OCI-LY1 (cell line): ENCODE measurements around the gene RBM15B.

Experiments
- H2AFZ ChIP-seq: fragments of 200-600 bp; sonication (generic), shearing (Covaris generic); 2 replicates; pipeline ENCODE4 v1.6.0; 2014; ENCODE audit warnings: antibody characterized with exemption, mild to moderate bottlenecking, low read length
- H3F3A ChIP-seq: fragments of 200-600 bp; sonication (generic), shearing (Covaris generic); 2 replicates; pipeline ENCODE4 v1.6.0; 2014; ENCODE audit warnings: mild to moderate bottlenecking, antibody characterized with exemption, low read length, moderate library complexity; ENCODE audit not compliant: insufficient read depth
- H3K27ac ChIP-seq: fragments of 200-600 bp; sonication (generic); 2 replicates; pipeline ENCODE4 v1.5.1; 2014; ENCODE audit warnings: low read length, mixed run types, mild to moderate bottlenecking, low read depth; ENCODE audit not compliant: poor library complexity, severe bottlenecking
- H3K27me3 ChIP-seq: fragments of 200-600 bp; sonication (generic); 2 replicates; pipeline ENCODE4 v1.6.0; 2014; ENCODE audit warnings: antibody characterized with exemption, mild to moderate bottlenecking, low read length, moderate library complexity; ENCODE audit not compliant: insufficient read depth
- H3K36me3 ChIP-seq: fragments of 200-600 bp; sonication (generic); 2 replicates; pipeline ENCODE4 v1.6.1; 2014; ENCODE audit warnings: mild to moderate bottlenecking, antibody characterized with exemption, low read length, moderate library complexity, mixed read lengths; ENCODE audit not compliant: insufficient read depth
- H3K4me1 ChIP-seq: fragments of 200-600 bp; sonication (generic); 2 replicates; pipeline ENCODE4 v1.5.1; 2014; ENCODE audit warnings: mild to moderate bottlenecking, low read length, moderate library complexity; ENCODE audit not compliant: insufficient read depth, severe bottlenecking
- H3K4me2 ChIP-seq: fragments of 200-600 bp; sonication (generic), shearing (Covaris generic); 2 replicates; pipeline ENCODE4 v1.6.1; 2014; ENCODE audit warnings: low read length
- H3K4me3 ChIP-seq: fragments of 200-600 bp; sonication (generic); 2 replicates; pipeline ENCODE4 v1.5.1; 2014; ENCODE audit warnings: low read length, low read depth, mild to moderate bottlenecking, mixed read lengths; ENCODE audit not compliant: poor library complexity, severe bottlenecking
- H3K79me2 ChIP-seq: fragments of 200-600 bp; shearing (Covaris generic); 2 replicates; pipeline ENCODE4 v1.6.1; 2016; ENCODE audit warnings: mixed run types, low read length, mixed read lengths; ENCODE audit not compliant: insufficient read depth
- H3K9ac ChIP-seq: fragments of 200-600 bp; sonication (generic), shearing (Covaris generic); 2 replicates; pipeline ENCODE4 v1.6.1; 2014; ENCODE audit warnings: mild to moderate bottlenecking, low read length, mixed read lengths
- H3K9me2 ChIP-seq: fragments of 200-600 bp; sonication (generic), shearing (Covaris generic); 2 replicates; pipeline ENCODE4 v1.6.1; 2014; ENCODE audit warnings: low read depth, mild to moderate bottlenecking, low read length, mixed read lengths
- H3K9me3 ChIP-seq: fragments of 200-600 bp; shearing (Covaris generic); 2 replicates; pipeline ENCODE4 v1.6.1; 2014; ENCODE audit warnings: low read length, mixed read lengths
- H4K20me1 ChIP-seq: fragments of 200-600 bp; sonication (generic), shearing (Covaris generic); 2 replicates; pipeline ENCODE4 v1.6.0; 2016; ENCODE audit warnings: mild to moderate bottlenecking, low read length; ENCODE audit not compliant: insufficient read depth
- EZH2 ChIP-seq: fragments of 200-600 bp; sonication (generic), shearing (Covaris generic); IDR thresholded peaks from 2 replicates; pipeline ENCODE4 v1.8.0; 2017; ENCODE audit warnings: borderline replicate concordance, mixed run types, mild to moderate bottlenecking, antibody characterized with exemption, low read length, moderate library complexity, mixed read lengths
- TF ChIP-seq, protein P1 (sequence below): fragments of 200-600 bp; sonication (generic), shearing (Covaris generic); IDR thresholded peaks from 2 replicates; pipeline ENCODE4 v1.5.1; 2017; ENCODE audit warnings: mild to moderate bottlenecking, antibody characterized with exemption, low read length, moderate library complexity, mixed read lengths

The RBM15B gene

DNA sequence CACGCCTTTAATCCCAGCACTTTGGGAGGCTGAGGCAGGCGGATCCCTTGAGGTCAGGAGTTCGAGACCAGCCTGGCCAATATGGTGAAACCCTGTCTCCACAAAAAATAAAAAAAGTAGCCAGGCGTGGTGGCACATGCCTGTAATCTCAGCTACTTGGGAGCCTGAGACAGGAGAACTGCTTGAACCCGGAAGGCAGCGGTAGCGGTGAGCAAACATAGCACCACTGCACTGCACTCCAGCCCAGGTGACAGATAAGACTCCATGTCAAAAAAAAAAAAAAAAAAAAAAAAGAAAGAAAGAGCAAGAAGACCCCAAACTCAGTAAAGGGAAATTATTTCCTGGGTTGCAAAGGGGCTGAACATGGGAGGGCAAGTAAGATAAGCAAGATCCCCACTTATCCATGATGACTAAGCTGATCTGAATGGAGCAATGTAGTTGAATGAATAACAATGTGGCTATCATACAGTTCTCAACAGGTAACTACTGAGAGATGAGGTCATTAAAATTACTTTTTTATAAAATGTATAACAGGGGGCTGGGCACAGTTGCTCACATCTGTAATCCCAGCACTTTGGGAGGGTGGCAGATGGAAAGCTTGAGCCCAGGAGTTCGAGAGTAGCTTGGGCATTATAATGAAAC is 46.0 kb downstream of the RBM15B start:
- no peaks in the 10 kb centered on the region for H3F3A ChIP-seq
- no peaks in the 10 kb centered on the region for H3K4me1 ChIP-seq
- no peak overlapping the region for H3K27ac ChIP-seq
- no peaks in the 10 kb centered on the region for H3K9me3 ChIP-seq
- H3K27me3 ChIP-seq = no peaks in the 10 kb centered on the region
- no peaks in the 10 kb centered on the region for H3K79me2 ChIP-seq
- no peak overlapping the region for H3K4me3 ChIP-seq
- H4K20me1 ChIP-seq = no peaks in the 10 kb centered on the region
- no peak overlapping the region for H2AFZ ChIP-seq
- H3K36me3 ChIP-seq = peaks cover 61% of the 10 kb centered on the region
- no peak overlapping the region for H3K9ac ChIP-seq
- H3K4me2 ChIP-seq = no peak overlapping the region
- H3K9me2 ChIP-seq = no peaks in the 10 kb centered on the region
- TF ChIP-seq, protein P1, sequence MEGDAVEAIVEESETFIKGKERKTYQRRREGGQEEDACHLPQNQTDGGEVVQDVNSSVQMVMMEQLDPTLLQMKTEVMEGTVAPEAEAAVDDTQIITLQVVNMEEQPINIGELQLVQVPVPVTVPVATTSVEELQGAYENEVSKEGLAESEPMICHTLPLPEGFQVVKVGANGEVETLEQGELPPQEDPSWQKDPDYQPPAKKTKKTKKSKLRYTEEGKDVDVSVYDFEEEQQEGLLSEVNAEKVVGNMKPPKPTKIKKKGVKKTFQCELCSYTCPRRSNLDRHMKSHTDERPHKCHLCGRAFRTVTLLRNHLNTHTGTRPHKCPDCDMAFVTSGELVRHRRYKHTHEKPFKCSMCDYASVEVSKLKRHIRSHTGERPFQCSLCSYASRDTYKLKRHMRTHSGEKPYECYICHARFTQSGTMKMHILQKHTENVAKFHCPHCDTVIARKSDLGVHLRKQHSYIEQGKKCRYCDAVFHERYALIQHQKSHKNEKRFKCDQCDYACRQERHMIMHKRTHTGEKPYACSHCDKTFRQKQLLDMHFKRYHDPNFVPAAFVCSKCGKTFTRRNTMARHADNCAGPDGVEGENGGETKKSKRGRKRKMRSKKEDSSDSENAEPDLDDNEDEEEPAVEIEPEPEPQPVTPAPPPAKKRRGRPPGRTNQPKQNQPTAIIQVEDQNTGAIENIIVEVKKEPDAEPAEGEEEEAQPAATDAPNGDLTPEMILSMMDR = no peak
- TF ChIP-seq EZH2 = no peak

DNA sequence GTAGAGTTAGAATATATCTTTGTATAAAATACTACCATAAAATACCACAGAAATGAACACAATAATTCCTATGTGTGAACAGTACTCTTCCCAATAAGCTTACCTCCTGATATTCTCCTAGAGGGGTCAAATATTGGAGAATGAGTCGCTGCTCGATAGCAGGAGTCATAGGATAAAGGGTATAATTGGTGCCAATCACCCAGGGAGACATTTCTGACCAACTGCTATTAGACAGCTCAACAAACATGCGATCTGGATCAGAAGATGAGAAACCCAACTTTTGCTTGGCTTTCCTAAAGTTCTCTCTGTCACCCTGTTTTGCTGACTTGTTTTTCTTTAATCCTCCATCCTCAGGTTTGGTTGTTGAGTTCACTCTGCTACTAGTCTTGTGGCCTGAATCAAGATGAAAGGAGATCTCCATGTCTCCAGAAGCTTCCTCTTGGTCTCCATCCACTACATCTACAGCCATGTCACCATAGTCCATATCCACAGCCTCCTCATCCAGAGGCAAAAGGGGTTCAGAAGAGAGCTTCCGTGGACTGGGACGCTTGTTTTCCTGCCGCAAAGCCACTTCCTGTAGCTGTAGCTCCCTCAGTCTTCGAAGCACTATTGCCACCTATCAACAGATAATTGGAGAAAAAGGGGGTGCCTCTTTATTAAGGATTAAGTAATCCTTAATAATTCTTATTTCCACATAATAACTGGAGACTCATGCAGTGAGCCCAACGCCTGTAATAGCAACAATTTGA is 50.4 kb downstream of the RBM15B start:
- Histone ChIP-seq H3K36me3 (peaks cover 56% of the 10 kb centered on the region), H2AFZ (no peak overlapping the region), H3K27me3 (no peaks in the 10 kb centered on the region), H3K9me3 (no peaks in the 10 kb centered on the region), H4K20me1 (no peaks in the 10 kb centered on the region), H3K4me3 (no peak overlapping the region), H3K27ac (no peak overlapping the region), H3K9ac (no peak overlapping the region), H3F3A (no peaks in the 10 kb centered on the region), H3K4me2 (no peak overlapping the region), H3K9me2 (no peaks in the 10 kb centered on the region), H3K4me1 (no peaks in the 10 kb centered on the region), H3K79me2 (peaks cover 3% of the 10 kb centered on the region; the same call in 1 of the 2 replicates)
- TF ChIP-seq EZH2 = no peak
- TF ChIP-seq, protein P1 = no peak

DNA sequence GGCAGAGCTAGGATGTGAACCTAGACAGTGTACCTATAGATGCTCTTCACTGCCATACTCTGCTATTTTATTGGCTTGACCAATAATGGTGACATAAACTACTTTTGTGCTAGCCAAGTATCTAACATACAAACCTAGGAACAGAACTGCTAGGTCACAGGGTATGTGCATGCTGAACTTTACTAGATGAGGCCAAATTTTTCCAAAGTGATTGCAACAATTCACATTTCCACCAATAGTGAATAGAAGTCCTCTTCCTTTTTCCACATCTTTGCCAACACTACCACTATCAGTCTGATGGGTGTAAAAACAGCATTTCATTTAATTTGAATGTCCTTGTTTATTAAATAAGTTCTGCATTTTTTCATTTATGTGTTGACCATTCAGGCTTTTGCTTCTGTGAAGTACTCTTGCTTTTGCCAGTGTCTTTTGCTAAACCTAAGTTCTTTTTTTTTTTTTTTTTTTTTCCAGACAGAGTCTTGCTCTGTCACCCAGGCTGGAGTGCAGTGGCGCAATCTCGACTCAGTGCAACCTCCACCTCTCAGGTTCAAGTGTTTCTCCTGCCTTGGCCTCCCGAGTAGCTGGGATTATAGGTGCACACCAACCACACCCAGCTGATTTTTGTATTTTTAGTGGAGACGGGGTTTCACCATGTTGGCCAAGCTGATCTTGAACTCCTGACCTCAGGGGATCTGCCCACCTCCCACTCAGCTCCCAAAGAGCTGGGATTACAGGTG is 54.6 kb downstream of the RBM15B start:
- Histone ChIP-seq H3K36me3 (peaks cover 36% of the 10 kb centered on the region), H4K20me1 (no peaks in the 10 kb centered on the region), H3K9me2 (no peaks in the 10 kb centered on the region), H3F3A (no peaks in the 10 kb centered on the region), H3K4me1 (no peaks in the 10 kb centered on the region), H3K79me2 (peaks cover 35% of the 10 kb centered on the region), H3K27ac (no peak overlapping the region), H2AFZ (no peak overlapping the region), H3K4me2 (no peak overlapping the region), H3K4me3 (no peak overlapping the region), H3K9ac (no peak overlapping the region), H3K9me3 (no peaks in the 10 kb centered on the region), H3K27me3 (no peaks in the 10 kb centered on the region)
- TF ChIP-seq EZH2 = no peak
- TF ChIP-seq, protein P1 = no peak
